GM12878 (cell line): ENCODE results near the gene IGF1R. TPM values are rescaled to one million over a fixed set of nuclear protein-coding genes. Genes with fewer than 3 reads are reported as not detected.
A peak's percentile ranks its signal among the peaks of the same experiment; 100 is the strongest.

Experiments
- ATAC-seq: fragments of 200-7000 bp; cut with Tn5 transposase; 3 replicates; pipeline ENCODE4 v1.9.1; 2020; ENCODE audit warnings: mild to moderate bottlenecking, moderate library complexity
- BruUV-seq: library from RNA; stranded (reverse); fragments of 400-500 nt; replicated peaks from 2 replicates; lab custom pipeline; 2021; lab: Mats Ljungman, UMichigan
- CTCF ChIA-PET: fragments of 300-600 bp; sonication (Branson Sonifier 250); formaldehyde crosslinking; extraction: SDS; loops from one replicate; lab custom pipeline; 2021; ENCODE audit warnings: inconsistent platforms; lab: Yijun Ruan, JAX
- POLR2A ChIA-PET: fragments of 350-600 bp; formaldehyde crosslinking; extraction: SDS; loops from one replicate; lab custom pipeline; 2021; ENCODE audit warnings: inconsistent platforms; lab: Charles Lee
- RAD21 ChIA-PET: fragments of 300-600 bp; sonication (Branson Sonifier 250); formaldehyde crosslinking; loops from one replicate; lab custom pipeline; 2023; ENCODE audit warnings: antibody characterized with exemption; ENCODE audit not compliant: unreplicated experiment; lab: Charles Lee
- SMC1A ChIA-PET: fragments of 300-600 bp; sonication (Branson Sonifier 250); formaldehyde crosslinking; loops from one replicate; lab custom pipeline; 2023; ENCODE audit not compliant: unreplicated experiment, uncharacterized antibody; lab: Charles Lee
- DNase-seq: peaks from one replicate; pipeline ENCODE4 v3.0.0-alpha.2; 2011; ENCODE audit warnings: low read depth, low spot score
- FAIRE-seq: peaks from 3 replicates; lab custom pipeline; 2011; peaks lifted over from hg19 to GRCh38; lab: Jason Lieb, UNC
- H2AFZ ChIP-seq: 2 replicates; pipeline ENCODE4 v1.6.0; 2011; ENCODE audit warnings: low read depth, low read length, control low read depth; ENCODE audit not compliant: control insufficient read depth
- H3K27ac ChIP-seq: 2 replicates; pipeline ENCODE4 v1.5.1; 2011; ENCODE audit warnings: control low read depth; ENCODE audit not compliant: control insufficient read depth, insufficient read depth
- H3K27me3 ChIP-seq, 2 experiments: replicated peaks in 1 of 2; 2 replicates each; pipeline versions ENCODE4 v1.6.0 to v1.6.1; 2011; ENCODE audit warnings: low read length in 1 of 2; ENCODE audit not compliant: control insufficient read depth in 2 of 2, insufficient read depth in 2 of 2
- H3K36me3 ChIP-seq, 2 experiments: 2 replicates each; pipeline ENCODE4 v1.5.1; 2011; ENCODE audit warnings: low read length in 1 of 2; ENCODE audit not compliant: control insufficient read depth in 2 of 2, insufficient read depth in 2 of 2
- H3K4me1 ChIP-seq: 2 replicates; pipeline ENCODE4 v1.6.1; 2011; ENCODE audit warnings: mild to moderate bottlenecking, low read length, moderate library complexity, mixed read lengths; ENCODE audit not compliant: control insufficient read depth, insufficient read depth
- H3K4me2 ChIP-seq: 2 replicates; pipeline ENCODE4 v1.6.0; 2011; ENCODE audit warnings: control low read depth; ENCODE audit not compliant: control insufficient read depth, insufficient read depth
- H3K4me3 ChIP-seq: fragments of 200-600 bp; sonication (generic); 2 replicates; pipeline ENCODE4 v1.5.1; 2016
- H3K79me2 ChIP-seq: 2 replicates; pipeline ENCODE4 v1.6.0; 2011; ENCODE audit warnings: low read length; ENCODE audit not compliant: control insufficient read depth, insufficient read depth
- H3K9ac ChIP-seq: 2 replicates; pipeline ENCODE4 v1.8.0; 2011; ENCODE audit warnings: low read length, control low read depth, mixed read lengths; ENCODE audit not compliant: control insufficient read depth, insufficient read depth
- H3K9me3 ChIP-seq: replicated peaks from 3 replicates; pipeline ENCODE4 v1.5.1; 2011; ENCODE audit warnings: mild to moderate bottlenecking, low read length; ENCODE audit not compliant: control insufficient read depth, insufficient read depth
- H4K20me1 ChIP-seq: 2 replicates; pipeline ENCODE4 v1.6.0; 2011; ENCODE audit not compliant: control insufficient read depth, insufficient read depth
- BRCA1 ChIP-seq: IDR thresholded peaks from 2 replicates; pipeline ENCODE4 v1.6.1; 2011; ENCODE audit warnings: low read depth, low read length, improper control_type of control experiment
- EED ChIP-seq: sonication (generic); IDR thresholded peaks from 2 replicates; pipeline ENCODE4 v1.6.1; 2016; ENCODE audit warnings: antibody characterized with exemption, low read depth
- HDAC6 ChIP-seq: fragments of 200-600 bp; sonication (generic); IDR thresholded peaks from one replicate; pipeline ENCODE4 v1.8.0; 2017; ENCODE audit warnings: antibody characterized with exemption; ENCODE audit not compliant: unreplicated experiment
- IRF4 ChIP-seq: IDR thresholded peaks from 2 replicates; pipeline ENCODE4 v1.6.1; 2011; ENCODE audit warnings: low read depth, low read length
- NFYA ChIP-seq: IDR thresholded peaks from 2 replicates; pipeline ENCODE4 v1.6.1; 2011; ENCODE audit warnings: low read depth, mild to moderate bottlenecking, low read length, improper control_type of control experiment, borderline replicate concordance
- NRF1 ChIP-seq: conservative IDR thresholded peaks from 2 replicates; pipeline ENCODE4 v1.6.1; 2011; ENCODE audit warnings: mild to moderate bottlenecking, low read depth, low read length, improper control_type of control experiment
- PAX8 ChIP-seq: fragments of 450-650 bp; IDR thresholded peaks from 2 replicates; pipeline ENCODE4 v1.6.1; 2017; ENCODE audit warnings: mild to moderate bottlenecking, moderate library complexity
- PML ChIP-seq: IDR thresholded peaks from 2 replicates; pipeline ENCODE4 v1.6.1; 2012; ENCODE audit warnings: low read length, inconsistent platforms
- POLR2AphosphoS5 ChIP-seq: IDR thresholded peaks from 2 replicates; pipeline ENCODE4 v1.6.1; 2011; ENCODE audit warnings: mild to moderate bottlenecking, low read length, inconsistent platforms
- POU2F2 ChIP-seq: IDR thresholded peaks from 3 replicates; pipeline ENCODE4 v1.6.1; 2011; ENCODE audit warnings: low read depth, mild to moderate bottlenecking, low read length, borderline replicate concordance
- SMC3 ChIP-seq: IDR thresholded peaks from 2 replicates; pipeline ENCODE4 v1.6.1; 2011; ENCODE audit warnings: low read length, improper control_type of control experiment, borderline replicate concordance
- SPI1 ChIP-seq: IDR thresholded peaks from 2 replicates; pipeline ENCODE4 v1.6.1; 2011; ENCODE audit warnings: low read depth, mild to moderate bottlenecking, low read length, moderate library complexity, borderline replicate concordance; ENCODE audit not compliant: insufficient read depth
- STAT3 ChIP-seq: IDR thresholded peaks from 2 replicates; pipeline ENCODE4 v1.6.1; 2011; ENCODE audit warnings: low read depth, low read length, improper control_type of control experiment
- ZNF217 ChIP-seq: fragments of 450-650 bp; IDR thresholded peaks from 2 replicates; pipeline ENCODE4 v1.6.1; 2017; ENCODE audit warnings: antibody characterized with exemption, mild to moderate bottlenecking
- WGBS: methylation state at CpG from one replicate; pipeline ENCODE4 v1.1.6; 2016; ENCODE audit warnings: low lambda C conversion rate; ENCODE audit not compliant: insufficient replicate concordance, insufficient coverage; ENCODE audit errors: missing lambda C conversion rate; 5-methylcytosine and 5-hydroxymethylcytosine counted together
- in situ Hi-C: fragments of 300-500 bp; cut with MboI; formaldehyde crosslinking; loops from 9 replicates; pipeline ENCODE4 v1.14.3; 2018; ENCODE audit warnings: mixed read lengths
- intact Hi-C: fragments of 100-400 bp; cut with micrococcal nuclease; formaldehyde crosslinking; loops from one replicate; pipeline ENCODE4 v1.14.2; 2022; ENCODE audit not compliant: unreplicated experiment
- polyA plus RNA-seq, 11 experiments: library from polyadenylated mRNA; depleted of rRNA in 4 of 11; unstranded in 6 of 11; stranded (reverse) in 5 of 11; fragments of >200 nt; fragmentation: Nextera tagmentation in 4 of 11; fragmentation: Illumina TruSeq in 1 of 11; extraction: Ambion mirVana in 4 of 11; extraction: Trizol in 1 of 11; gene quantifications; 1 replicate in 1 of 11; 2 replicates in 10 of 11; pipeline versions ENCODE4 v1.2.1 to v1.2.3, GENCODE V29; 2011 to 2016; ENCODE audit warnings: inconsistent platforms in 2 of 11, missing spikeins in 2 of 11, low read depth in 1 of 11
- total RNA-seq, 4 experiments: library from RNA; depleted of rRNA in 3 of 4; stranded (reverse); fragments of >200 nt in 3 of 4; fragmentation: Illumina TruSeq in 1 of 4; extraction: Trizol in 1 of 4; gene quantifications; 2 replicates each; pipeline versions ENCODE4 v1.2.1 to v1.2.3, GENCODE V29; 2013 to 2021
- TF ChIP-seq, protein P1 (sequence below), 3 experiments: IDR thresholded peaks in 2 of 3; conservative IDR thresholded peaks in 1 of 3; 2 replicates each; pipeline ENCODE4 v1.5.1; 2011; ENCODE audit warnings: low read depth in 3 of 3, low read length in 3 of 3, mild to moderate bottlenecking in 3 of 3, control low read depth in 2 of 3, moderate library complexity in 2 of 3, inconsistent platforms in 1 of 3, mixed read lengths in 1 of 3; ENCODE audit not compliant: control insufficient read depth in 2 of 3, insufficient read depth in 1 of 3; ENCODE audit errors: extremely low read depth in 1 of 3
- TF ChIP-seq, protein P2 (sequence below): fragments of 450-650 bp; IDR thresholded peaks from 2 replicates; pipeline ENCODE4 v1.6.1; 2017; ENCODE audit warnings: low read depth, mild to moderate bottlenecking, moderate library complexity
- TF ChIP-seq, protein P3 (sequence below): IDR thresholded peaks from 2 replicates; pipeline ENCODE4 v1.6.1; 2011; ENCODE audit warnings: borderline replicate concordance, low read depth, mild to moderate bottlenecking, moderate library complexity, mixed read lengths, low read length; ENCODE audit not compliant: insufficient read depth; ENCODE audit errors: extremely low read length
- TF ChIP-seq, protein P4 (sequence below): fragments of 450-650 bp; conservative IDR thresholded peaks from 2 replicates; pipeline ENCODE4 v1.6.1; 2017; ENCODE audit warnings: mild to moderate bottlenecking, moderate library complexity

Gene IGF1R
- total and polyA plus RNA-seq, 10 of the 15 experiments (the other 5 are each of a cell fraction or from before 2014, with no cell fraction given), result 0.03 to 2.7 (median 0.66) TPM

DNA sequence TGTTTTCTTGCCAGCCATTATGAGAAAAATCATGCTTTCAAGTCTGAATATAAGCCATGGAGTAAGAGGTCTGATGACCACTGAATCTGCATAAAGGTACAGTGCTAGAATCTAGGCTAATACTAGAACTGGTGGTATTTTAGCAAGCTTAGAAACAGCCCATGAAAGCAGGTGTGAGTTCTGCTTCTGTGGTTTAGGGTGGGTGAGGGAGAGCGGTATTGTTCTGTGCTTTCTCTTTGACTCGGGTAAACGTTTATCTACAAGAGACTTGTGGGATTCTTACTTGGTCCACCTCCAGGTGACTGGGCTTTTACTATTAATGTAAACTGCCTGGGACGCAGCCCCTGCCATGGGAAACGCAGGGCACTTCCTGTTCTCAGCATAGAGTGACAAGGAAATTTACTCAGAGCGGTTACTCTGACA is 304.1 kb downstream of the IGF1R start:
- intact Hi-C loops (loop anchor here (1.0 to 5.0 kb wide), 4 partner anchors 14 to 175 kb away; no protein-coding TSS in a partner anchor), in situ Hi-C loops (no loop called here)
- Histone ChIP-seq H3K79me2 (no peaks in the 10 kb centered on the region), H3K4me1 (peaks cover 25% of the 10 kb centered on the region), H3K27ac (peak overlapping the region; percentile 84), H4K20me1 (no peaks in the 10 kb centered on the region), H3K4me3 (peak overlapping the region; percentile 15), H3K4me2 (peak overlapping the region; percentile 61), H3K27me3 (no peaks in the 10 kb centered on the region), H2AFZ (peak overlapping the region; percentile 39; the same call in 1 of the 2 replicates), H3K9ac (peak overlapping the region; percentile 46), H3K36me3 (no peaks in the 10 kb centered on the region), H3K9me3 (no peaks in the 10 kb centered on the region)
- ChIA-PET SMC1A (interaction anchor here (0.8 to 4.6 kb wide), 29 partner anchors 9 to 247 kb away, joined by 3 to 63 read pairs (median 6); no protein-coding TSS in a partner anchor), POLR2A (interaction anchor here (0.5 to 2.3 kb wide), 4 partner anchors 9 to 79 kb away, joined by 5 to 18 read pairs (median 10); no protein-coding TSS in a partner anchor), CTCF (interaction anchor here (0.6 to 2.9 kb wide), 22 partner anchors 13 to 294 kb away, joined by 3 to 15 read pairs (median 4); no protein-coding TSS in a partner anchor), RAD21 (interaction anchor here (0.7 to 4.4 kb wide), 16 partner anchors 9 to 137 kb away, joined by 3 to 47 read pairs (median 7); no protein-coding TSS in a partner anchor)
- FAIRE-seq, result peak; percentile 98
- no TSS peak for BruUV-seq
- peak; percentile 93 for ATAC-seq
- 12% methylated on average over 6 of the region's 6 CpGs for WGBS
- peak; percentile 95 for DNase-seq
- peak; percentile 77 for TF ChIP-seq EED
- TF ChIP-seq HDAC6, result no peak
- TF ChIP-seq, protein P1, sequence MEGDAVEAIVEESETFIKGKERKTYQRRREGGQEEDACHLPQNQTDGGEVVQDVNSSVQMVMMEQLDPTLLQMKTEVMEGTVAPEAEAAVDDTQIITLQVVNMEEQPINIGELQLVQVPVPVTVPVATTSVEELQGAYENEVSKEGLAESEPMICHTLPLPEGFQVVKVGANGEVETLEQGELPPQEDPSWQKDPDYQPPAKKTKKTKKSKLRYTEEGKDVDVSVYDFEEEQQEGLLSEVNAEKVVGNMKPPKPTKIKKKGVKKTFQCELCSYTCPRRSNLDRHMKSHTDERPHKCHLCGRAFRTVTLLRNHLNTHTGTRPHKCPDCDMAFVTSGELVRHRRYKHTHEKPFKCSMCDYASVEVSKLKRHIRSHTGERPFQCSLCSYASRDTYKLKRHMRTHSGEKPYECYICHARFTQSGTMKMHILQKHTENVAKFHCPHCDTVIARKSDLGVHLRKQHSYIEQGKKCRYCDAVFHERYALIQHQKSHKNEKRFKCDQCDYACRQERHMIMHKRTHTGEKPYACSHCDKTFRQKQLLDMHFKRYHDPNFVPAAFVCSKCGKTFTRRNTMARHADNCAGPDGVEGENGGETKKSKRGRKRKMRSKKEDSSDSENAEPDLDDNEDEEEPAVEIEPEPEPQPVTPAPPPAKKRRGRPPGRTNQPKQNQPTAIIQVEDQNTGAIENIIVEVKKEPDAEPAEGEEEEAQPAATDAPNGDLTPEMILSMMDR (IDR thresholded peaks at IDR 0.05 in 2 of 3, conservative IDR thresholded peaks at IDR 0.05 in 1 of 3; ENCODE audit: control insufficient read depth in 2 of 3, extremely low read depth in 1 of 3, insufficient read depth in 1 of 3, low read depth in 3 of 3, low read length in 3 of 3), result no peak
- peak; percentile 86 for TF ChIP-seq IRF4
- TF ChIP-seq STAT3, result 0 out of 2 replicates have a peak, but pooled peaks have one; percentile 37
- TF ChIP-seq, protein P2, sequence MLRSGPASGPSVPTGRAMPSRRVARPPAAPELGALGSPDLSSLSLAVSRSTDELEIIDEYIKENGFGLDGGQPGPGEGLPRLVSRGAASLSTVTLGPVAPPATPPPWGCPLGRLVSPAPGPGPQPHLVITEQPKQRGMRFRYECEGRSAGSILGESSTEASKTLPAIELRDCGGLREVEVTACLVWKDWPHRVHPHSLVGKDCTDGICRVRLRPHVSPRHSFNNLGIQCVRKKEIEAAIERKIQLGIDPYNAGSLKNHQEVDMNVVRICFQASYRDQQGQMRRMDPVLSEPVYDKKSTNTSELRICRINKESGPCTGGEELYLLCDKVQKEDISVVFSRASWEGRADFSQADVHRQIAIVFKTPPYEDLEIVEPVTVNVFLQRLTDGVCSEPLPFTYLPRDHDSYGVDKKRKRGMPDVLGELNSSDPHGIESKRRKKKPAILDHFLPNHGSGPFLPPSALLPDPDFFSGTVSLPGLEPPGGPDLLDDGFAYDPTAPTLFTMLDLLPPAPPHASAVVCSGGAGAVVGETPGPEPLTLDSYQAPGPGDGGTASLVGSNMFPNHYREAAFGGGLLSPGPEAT, result peak; percentile 60; the same call in 1 of the 2 replicates
- TF ChIP-seq BRCA1, result no peak
- TF ChIP-seq, protein P3, sequence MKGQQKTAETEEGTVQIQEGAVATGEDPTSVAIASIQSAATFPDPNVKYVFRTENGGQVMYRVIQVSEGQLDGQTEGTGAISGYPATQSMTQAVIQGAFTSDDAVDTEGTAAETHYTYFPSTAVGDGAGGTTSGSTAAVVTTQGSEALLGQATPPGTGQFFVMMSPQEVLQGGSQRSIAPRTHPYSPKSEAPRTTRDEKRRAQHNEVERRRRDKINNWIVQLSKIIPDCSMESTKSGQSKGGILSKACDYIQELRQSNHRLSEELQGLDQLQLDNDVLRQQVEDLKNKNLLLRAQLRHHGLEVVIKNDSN, result no peak
- no peak for TF ChIP-seq POLR2AphosphoS5
- no peak for TF ChIP-seq NFYA
- no peak for TF ChIP-seq PAX8
- peak; percentile 26; the same call in 1 of the 2 replicates for TF ChIP-seq SMC3
- peak; percentile 83 for TF ChIP-seq ZNF217
- peak; percentile 58; the same call in 1 of the 2 replicates for TF ChIP-seq PML
- TF ChIP-seq POU2F2, result peak; percentile 99
- TF ChIP-seq, protein P4, sequence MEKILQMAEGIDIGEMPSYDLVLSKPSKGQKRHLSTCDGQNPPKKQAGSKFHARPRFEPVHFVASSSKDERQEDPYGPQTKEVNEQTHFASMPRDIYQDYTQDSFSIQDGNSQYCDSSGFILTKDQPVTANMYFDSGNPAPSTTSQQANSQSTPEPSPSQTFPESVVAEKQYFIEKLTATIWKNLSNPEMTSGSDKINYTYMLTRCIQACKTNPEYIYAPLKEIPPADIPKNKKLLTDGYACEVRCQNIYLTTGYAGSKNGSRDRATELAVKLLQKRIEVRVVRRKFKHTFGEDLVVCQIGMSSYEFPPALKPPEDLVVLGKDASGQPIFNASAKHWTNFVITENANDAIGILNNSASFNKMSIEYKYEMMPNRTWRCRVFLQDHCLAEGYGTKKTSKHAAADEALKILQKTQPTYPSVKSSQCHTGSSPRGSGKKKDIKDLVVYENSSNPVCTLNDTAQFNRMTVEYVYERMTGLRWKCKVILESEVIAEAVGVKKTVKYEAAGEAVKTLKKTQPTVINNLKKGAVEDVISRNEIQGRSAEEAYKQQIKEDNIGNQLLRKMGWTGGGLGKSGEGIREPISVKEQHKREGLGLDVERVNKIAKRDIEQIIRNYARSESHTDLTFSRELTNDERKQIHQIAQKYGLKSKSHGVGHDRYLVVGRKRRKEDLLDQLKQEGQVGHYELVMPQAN, result no peak
- TF ChIP-seq SPI1, result peak; percentile 79
- no peak for TF ChIP-seq NRF1
